HG02938 (cell line): ENCODE data around the gene RUNX1.

Experiments
- ATAC-seq: cut with Tn5 transposase; IDR thresholded peaks from one replicate; pipeline ENCODE4 v1.9.1; 2021; ENCODE audit warnings: mild to moderate bottlenecking, moderate library complexity; ENCODE audit not compliant: unreplicated experiment

RUNX1 gene

GRCh38 chr21:34927992-34928391 is 121.1 kb downstream of the RUNX1 start:
- no peak for ATAC-seq

- no peak for ATAC-seq
Measured at GRCh38 chr21:34926803-34927467, 122.2 kb downstream of the RUNX1 start.

GRCh38 chr21:34925597-34925996 is 123.5 kb downstream of the RUNX1 start:
- ATAC-seq: no peak

- no peak for ATAC-seq
Measured at GRCh38 chr21:34924771-34925419, 124.2 kb downstream of the RUNX1 start.

GRCh38 chr21:34924194-34924593 is 124.9 kb downstream of the RUNX1 start:
- ATAC-seq: no peak

- no peak for ATAC-seq
Measured at GRCh38 chr21:34923626-34924025, 125.5 kb downstream of the RUNX1 start.

- ATAC-seq: no peak
Measured at GRCh38 chr21:34923202-34923601, 125.9 kb downstream of the RUNX1 start.

GRCh38 chr21:34922479-34922878 is 126.6 kb downstream of the RUNX1 start:
- no peak for ATAC-seq

- ATAC-seq: no peak
Measured at GRCh38 chr21:34921151-34921550, 128.0 kb downstream of the RUNX1 start.

- no peak for ATAC-seq
Measured at GRCh38 chr21:34919406-34919805, 129.7 kb downstream of the RUNX1 start.

- ATAC-seq: no peak
Measured at GRCh38 chr21:34916446-34916845, 132.7 kb downstream of the RUNX1 start.

- ATAC-seq: no peak
Measured at GRCh38 chr21:34915364-34915841, 133.7 kb downstream of the RUNX1 start.

GRCh38 chr21:34914239-34914638 is 134.9 kb downstream of the RUNX1 start:
- ATAC-seq: no peak

GRCh38 chr21:34913811-34914210 is 135.3 kb downstream of the RUNX1 start:
- ATAC-seq: no peak

- no peak for ATAC-seq
Measured at GRCh38 chr21:34912022-34912945, 136.8 kb downstream of the RUNX1 start.

- no peak for ATAC-seq
Measured at GRCh38 chr21:34911360-34911759, 137.7 kb downstream of the RUNX1 start.

- ATAC-seq: no peak
Measured at GRCh38 chr21:34910396-34910795, 138.7 kb downstream of the RUNX1 start.

GRCh38 chr21:34909492-34910292 is 139.4 kb downstream of the RUNX1 start:
- no peak for ATAC-seq

GRCh38 chr21:34908419-34909055 is 140.6 kb downstream of the RUNX1 start:
- ATAC-seq: no peak
